HG03108 (cell line): Measurements from ENCODE around the gene SURF1.
"Not testable (repeated sequence)": the region's sequence is repeated elsewhere in the genome, so short reads cannot be mapped to it uniquely, and the experiment has no call there.

Experiments
- ATAC-seq: cut with Tn5 transposase; IDR thresholded peaks from one replicate; pipeline ENCODE4 v1.9.1; 2021; ENCODE audit warnings: moderate library complexity; ENCODE audit not compliant: unreplicated experiment

The SURF1 gene

DNA sequence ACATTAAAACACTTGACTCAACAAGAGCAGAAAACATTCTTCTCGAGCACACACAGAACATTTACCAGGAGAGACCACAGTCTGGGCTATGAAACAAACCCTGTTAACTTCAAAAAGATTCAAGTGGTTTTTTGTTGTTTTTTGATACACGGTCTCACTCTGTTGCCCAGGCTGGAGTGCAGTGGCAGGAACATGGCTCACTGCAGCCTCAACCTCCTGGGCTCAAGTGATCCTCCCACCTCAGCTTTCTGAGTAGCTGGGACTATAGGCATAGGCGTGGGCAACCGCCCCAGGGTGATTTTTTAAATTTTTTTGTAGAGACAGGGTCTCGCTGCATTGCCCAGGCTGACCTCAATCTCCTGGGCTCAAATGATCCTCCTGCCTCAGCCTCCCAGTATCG lies 29.3 kb downstream of the SURF1 start:
- not testable (repeated sequence) for ATAC-seq

DNA sequence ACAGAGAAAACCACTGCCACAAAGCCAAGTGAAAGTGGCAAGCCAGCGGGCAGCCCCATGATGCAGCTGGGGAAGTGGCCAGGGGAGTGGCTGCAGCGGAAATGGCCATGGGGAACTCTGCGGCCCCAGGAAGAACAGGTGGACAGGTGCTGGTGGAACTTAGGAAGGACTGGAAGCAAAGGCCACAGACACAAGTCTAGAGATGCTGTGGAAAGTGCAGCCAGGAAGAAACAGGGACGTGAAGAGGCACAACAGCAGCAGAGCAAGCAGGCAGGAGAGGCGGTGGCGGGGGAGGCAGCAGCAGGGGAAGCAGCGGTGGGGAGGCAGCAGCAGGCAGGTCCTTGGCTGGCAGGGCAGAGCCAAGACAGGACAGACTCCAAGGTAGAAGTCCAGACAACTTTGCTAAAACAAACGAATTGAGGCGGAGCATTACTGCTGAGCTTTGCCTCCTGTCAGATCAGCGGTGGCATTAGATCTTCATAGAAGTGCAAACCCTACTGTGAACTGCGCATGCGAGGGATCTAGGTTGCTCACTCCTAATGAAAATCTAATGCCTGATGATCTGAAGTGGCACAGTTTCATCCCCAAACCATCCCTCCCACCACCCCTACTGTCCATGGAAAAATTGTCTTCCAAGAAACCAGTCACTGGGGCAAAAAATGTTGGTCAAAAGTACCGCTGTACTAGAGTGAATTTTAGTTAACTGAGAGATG lies 32.1 kb downstream of the SURF1 start:
- ATAC-seq, result no peak

DNA sequence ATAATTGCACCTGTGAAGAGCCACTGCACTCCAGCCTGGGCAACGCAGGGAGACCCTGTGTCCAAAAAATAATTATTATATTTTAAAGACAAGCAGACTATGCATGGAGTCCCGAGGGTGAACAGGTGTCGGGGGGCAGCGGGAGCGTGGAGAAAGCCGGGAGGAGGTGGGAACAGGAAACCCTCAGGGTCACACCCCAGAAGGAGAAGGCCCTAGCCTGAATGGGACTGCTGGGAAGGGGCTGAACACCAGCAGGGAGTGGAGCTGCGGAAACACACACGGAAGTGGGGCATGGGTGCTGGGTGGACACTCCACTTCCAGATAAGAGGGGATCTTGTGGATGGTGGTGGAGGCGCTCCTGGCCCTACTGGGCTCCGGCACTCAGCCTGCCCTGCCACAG lies 33.1 kb downstream of the SURF1 start:
- no peak for ATAC-seq

DNA sequence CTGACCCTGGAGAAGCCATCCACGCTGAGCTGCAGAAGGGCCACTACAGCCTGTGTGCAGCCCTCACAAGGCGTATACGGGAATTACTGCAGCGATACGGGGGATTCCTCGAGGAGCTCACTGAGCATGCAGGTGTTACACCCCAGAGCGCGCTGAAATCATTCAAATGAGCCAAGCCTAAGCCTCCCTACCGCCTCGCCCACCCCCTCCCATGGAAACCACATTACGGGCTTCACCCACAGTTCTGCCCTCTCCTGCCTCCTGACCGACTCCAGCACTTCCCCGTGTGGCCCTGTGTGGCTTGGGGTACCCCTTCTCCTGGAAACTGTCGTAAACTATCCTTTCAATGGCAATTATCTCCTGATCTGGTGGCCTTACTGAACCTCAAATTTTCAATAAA lies 33.6 kb downstream of the SURF1 start:
- no peak for ATAC-seq

DNA sequence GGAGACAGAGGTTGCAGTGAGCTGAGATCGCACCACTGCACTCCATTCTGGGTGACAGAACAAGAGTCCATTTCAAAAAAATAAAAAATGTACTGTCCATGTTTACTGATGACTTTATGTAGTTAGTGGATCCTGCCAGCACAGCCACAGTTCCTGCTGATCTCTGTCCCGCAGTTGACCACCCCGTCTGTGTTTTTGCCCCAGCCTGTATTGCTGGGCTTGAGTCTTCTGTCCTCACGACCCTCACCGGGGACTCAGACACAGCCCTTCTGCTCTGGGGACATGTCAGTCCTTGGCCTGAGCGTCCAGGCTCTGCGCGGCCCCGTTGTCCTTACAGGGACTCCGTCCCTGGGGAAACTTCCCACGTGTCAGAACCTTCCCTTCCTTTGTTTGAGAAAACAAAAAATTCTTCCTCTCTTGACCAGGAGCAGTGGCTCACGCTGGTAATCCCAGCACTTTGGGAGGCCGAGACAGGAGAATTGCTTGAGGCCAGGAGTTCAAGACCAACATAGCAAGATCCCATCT lies 34.8 kb downstream of the SURF1 start:
- ATAC-seq, result no peak

DNA sequence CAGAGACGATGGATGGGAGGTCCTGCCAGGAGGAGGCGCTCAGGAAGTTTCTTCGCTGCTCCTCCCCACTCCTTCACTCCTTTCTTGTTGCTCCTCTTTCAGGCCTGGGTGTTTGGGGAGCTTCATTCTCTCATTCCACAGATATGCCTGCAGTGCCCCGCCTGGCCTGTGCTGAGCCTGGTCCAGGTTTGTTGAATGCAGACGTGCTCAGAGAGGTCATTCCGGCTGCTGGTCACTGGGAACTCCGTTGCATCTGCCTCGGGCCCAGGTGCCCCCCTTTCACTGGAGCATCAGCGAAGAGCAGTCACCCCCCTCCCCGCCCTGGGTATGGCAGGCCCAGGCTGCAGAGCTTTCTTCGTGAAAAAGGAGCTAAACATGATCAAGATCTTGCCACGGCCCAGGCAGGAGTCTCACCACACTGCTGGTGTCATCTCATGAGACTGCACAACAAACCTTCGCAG lies 35.8 kb downstream of the SURF1 start:
- no peak for ATAC-seq

DNA sequence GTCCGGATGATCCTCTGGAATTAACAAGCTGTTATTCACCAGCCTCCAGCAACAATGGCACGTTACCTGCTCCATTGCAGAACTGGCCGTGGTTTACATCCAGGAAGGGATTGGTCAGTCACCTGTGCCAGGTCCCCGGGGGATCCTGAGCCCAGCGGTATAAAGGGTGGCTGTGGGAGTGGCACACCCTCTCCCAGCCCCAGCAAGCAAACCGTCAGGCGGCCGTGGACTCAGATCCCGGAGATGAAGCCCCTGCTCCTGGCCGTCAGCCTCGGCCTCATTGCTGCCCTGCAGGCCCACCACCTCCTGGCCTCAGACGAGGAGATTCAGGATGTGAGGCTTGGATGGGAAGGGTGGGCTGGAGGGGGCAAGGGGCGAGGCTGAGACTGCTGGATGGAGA lies 38.7 kb downstream of the SURF1 start:
- not testable (repeated sequence) for ATAC-seq

DNA sequence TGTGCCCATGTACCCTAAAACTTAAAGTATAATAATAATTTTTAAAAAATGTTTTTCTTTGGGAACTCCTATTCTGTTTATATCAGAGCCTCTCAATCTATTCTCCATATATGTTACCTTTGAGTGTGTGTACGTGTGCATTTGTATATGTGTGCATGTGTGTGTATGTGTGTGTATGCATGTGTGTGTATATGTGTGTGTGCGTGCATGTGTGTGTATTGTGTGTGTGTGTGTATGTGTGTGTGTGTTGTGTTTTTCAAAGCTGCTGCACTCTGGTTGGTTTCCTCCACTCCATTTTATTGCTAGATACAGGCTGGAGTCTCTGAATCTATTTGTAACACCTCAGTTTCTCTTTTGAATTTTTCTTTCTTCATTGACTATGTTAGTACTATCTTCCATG lies 40.3 kb downstream of the SURF1 start:
- no peak for ATAC-seq

DNA sequence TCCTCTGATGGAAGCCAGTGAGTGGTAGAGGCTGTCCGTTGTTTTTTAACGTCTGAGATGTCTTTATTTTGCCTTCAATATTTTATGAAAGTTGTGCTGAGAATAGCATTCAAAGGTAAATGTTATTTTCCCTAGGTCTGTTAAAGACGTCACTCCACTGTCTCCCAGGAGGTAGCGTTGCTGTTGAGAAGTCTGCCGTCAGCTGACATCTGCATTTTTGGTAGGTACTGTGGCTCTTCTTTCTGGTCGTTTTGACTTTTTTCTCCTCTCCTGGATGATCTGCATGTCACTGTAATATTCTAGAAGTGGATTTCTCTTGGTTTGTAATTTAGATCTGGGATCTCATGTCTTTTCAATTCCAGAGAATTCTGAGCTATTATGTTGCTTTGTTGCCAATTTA lies 46.7 kb downstream of the SURF1 start:
- no peak for ATAC-seq

DNA sequence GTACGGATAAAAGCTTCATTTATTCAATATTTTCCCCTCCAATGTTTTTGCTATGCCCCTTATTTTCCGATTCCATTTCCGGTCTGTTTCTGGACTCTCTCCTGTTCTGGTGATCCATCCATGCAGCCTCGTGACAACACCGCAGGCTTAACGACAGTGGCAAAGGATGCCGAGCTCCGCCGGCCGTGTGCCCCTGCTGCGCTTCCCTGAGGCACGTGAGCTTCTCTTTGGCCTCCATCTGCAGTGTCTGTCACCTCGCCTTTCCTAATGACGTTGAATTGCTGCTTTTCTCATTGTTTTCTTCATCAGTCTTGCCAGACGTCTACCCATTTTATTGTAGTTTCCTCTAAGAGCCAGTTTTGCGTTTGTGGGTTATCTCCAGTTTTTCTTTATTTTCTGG lies 49.0 kb downstream of the SURF1 start:
- ATAC-seq, result no peak

DNA sequence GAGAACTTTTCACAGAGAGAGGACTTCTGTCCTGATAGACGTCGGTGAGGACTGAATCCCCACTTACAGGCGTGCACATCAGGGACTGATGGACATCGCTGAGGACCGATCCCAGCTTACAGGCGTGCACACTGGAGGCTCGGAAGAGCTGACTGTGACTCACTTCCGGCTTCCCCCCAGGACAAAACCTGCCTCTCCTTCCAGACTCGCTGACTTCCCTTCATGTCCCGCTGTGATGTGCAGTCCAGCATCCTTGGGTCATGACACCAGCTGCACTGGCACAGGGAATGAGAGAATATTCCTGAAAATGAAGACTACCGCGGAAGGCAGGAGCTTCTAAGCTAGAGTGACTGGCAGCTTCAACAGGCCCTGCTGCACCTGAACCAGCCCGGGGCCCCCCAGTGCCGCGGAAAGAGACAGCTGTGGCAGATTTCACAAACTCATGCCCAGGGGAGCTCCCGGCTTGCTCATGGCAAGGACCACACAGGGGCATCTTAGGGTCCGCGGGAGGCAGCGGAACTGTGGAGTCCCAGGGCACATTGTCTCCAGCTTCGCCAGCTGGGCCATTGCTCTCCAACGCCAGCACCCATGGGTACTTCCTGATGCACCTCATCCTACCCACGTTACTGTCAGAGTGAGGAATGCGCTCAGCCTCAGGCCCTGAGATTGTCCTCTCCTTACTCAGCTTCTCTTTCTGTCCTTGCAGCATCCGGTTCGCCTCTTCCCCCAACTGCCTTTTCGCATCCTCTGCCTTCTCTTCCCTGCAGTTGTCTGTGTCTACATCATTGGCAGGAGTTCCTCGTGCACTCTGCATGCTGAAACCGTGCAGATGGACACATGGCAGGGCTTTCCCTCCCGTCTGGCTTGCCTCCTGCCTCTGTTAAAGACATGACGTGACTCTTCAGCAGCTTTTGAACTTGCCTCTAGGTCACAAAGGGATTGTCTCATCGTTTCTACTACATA lies 49.8 kb downstream of the SURF1 start:
- no peak for ATAC-seq

DNA sequence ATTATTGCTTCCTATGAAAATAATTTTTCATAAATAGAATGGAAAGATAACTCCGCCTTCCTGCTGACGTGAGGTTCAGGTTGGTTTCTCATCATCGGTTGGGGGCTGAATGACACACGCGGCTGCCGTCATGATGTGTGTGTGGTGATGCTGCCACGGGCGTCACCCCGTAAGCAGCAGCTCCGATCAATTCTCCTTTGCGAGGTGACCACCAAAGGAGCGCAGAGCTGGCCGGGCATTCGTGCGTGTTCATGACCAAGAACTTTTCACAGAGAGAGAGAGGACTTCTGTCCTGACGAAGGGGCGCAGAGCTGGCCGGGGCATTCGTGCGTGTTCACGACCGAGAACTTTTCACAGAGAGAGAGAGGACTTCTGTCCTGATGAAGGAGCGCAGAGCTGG lies 50.6 kb downstream of the SURF1 start:
- no peak for ATAC-seq

DNA sequence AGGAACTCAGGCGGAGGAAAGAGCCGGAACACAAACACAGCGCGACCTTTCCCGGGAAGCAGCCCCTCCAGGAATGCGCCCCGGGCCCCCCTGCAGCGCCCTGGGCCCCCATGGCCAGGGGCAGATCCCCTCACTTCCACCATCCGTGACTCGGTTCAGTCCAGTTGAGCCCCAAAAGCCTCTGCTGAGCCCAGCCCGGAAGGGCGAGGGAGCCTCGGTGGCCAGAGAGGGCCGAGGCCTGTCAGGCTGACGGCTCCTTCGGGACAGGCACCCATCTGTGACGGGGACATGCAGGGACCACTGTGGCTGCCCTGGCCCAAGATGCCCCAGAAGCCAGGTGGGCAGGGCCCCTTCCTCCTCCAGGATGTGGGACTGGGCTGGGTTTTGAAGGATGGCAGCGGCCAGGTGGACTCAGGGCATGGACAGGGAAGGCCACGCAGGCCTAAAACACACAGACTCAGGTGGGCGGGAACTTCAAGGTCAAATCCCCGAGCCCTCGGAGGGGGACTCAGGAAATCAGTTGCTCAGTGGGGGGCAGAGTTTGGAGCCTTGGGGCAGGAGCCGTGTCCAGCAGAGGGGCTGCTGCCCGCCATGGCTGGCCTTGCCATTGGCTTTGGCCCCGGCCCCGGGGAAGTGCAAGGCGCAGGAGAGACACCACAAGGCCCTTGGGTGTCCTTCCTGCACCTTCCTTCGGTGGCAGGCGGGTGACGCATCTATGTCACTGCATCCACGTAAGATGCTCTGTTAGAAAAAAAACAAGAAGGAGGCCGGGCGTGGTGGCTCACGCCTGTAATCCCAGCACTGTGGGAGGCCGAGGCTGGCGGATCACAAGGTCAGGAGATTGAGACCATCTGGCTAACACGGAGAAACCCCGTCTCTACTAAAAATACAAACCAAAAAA lies 51.6 kb downstream of the SURF1 start:
- ATAC-seq, result no peak

DNA sequence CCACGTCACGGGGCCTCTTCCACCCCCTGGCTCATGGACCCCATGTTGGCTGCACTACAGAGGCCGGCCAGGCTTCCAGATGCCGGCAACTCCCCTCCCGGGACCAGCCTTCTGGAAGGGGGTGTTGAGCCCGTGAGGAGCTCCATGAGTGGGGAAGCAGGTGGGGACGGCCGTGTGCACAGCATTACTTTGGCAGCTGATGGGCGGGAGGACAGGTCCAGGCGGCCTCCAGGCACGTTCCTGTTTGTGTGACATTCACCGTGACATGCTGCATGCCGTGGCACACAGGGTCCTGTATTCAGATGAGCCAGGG lies 52.2 kb downstream of the SURF1 start:
- no peak for ATAC-seq

DNA sequence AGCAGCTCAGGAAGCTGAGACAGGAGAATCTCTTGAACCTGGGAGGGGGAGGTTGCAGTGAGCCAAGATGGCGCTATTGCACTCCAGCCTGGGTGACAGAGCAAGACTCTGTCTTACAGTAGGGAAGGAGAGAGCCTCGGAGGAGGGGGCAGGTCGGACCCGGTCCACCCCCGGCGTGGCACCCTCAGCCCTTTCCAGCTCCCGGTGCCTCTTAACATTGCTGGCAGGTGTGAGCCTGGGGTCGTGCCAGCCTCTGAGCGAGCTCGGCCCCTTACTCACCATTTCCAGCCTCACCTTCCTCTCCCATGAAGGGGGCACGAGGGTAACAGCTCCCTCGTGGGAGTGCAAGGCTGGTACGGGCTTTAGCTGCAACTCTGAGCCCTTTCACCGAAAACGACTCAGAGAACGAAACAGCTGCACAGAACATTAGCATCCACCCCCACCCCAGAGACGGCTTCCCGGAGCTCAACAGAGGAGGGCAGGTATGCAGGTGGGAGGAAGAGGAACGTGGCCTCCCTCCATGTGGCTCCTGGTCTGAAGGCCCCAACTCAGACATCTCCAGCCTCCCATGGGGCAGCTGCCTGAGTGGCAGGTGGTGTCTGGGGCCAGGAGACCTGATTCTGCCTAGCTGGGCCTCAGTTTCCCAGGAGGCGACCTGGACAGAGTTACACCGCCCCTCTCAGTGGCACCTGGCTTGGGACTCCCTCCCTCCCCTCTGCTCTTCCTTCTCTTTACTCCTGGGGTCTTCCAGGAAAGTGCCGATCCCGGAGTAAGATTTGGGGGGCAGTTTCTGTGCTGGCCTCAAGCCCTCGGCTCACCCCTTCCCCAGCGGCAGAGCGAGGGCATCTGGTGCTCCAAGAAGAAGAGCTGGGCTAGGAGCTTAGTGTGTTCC lies 52.8 kb downstream of the SURF1 start:
- ATAC-seq, result no peak
